GM19452 (cell line): ENCODE data around the gene PPFIA2.

Experiments
- ATAC-seq: cut with Tn5 transposase; IDR thresholded peaks from one replicate; pipeline ENCODE4 v1.9.1; 2021; ENCODE audit not compliant: unreplicated experiment

The PPFIA2 gene

DNA sequence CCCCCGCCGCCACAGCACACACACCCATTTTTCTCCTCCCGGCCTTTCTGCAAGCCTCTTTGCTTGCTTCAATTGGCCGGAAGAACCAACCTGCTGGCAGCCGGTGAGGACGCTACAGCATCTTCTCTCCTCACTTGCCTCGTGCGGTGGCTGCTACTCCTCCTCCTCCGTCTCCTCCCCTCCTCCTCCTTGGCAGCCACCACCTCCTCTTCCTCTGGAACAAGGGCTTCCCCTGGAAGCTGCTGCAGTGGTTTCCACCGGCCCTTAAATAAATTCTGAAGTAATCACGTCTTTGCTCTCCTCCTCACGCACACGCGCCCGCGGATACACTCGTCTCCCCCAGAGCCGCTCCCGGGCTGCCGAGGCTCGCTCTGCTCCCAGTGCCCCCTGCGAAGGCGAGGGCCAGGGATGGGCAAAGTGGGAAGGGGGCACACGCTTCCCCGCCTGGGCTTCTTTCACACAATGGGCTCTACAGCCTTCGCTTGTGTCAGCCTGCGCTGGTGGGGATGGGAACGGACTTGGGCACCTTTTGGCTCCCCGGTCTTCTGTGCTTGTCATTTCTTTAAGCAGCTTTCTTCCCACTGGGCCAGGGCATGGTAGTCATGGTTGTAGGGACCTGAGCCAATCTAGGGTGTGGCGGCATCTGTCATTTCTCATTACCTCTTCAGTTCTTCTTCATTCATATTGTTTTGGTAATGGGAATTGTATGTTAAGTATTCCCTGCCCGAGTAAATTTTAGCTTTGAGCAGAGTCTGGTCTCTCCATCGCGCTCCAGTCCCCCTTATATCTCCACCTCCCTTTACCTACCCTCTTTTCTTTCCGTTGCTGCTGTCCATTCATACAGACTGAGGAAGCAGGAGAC lies at the start of gene PPFIA2:
Gene PPFIA2 (minus strand): TSS at position 161 of the 862 bp plus-strand sequence.
- no peak for ATAC-seq

DNA sequence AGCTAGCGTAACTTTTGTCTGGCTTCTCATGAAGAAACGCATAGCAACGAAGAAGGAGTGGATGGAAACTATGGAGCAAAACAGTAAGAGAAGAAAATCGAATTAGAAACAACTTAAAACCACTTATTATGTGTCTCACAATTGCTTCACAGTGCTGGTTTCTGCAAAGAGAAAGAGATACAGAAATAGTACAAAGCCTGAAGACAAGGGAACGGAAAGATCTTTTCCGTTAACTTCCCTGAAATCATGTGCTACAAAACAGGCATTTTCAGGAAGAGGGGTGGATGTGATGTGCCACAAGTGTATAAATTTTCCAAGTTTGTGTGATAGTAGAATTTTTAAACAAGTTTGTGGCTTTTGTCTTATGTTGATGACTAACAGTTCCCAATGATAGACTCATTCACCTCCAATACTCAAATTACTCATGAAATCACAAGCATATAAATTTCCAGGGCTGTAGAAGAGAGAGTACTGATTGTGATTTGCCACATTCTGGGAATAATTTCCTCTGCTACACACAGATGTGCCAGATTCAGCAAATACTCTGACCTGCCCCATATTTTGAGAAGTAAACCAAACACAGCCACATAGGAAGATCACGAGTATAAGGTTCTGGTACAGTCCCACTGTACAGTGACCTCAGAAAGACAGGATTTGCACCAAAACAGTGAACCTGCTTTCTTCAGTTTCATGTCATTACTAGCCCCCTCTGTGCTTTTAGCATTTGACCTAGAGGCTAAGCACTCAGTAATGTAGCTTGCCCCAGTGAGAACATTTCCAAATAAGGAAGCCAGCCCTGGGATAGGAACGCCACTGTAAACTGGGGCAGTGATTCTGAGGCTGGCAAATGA lies 41.4 kb upstream of the PPFIA2 start:
- no peak for ATAC-seq

DNA sequence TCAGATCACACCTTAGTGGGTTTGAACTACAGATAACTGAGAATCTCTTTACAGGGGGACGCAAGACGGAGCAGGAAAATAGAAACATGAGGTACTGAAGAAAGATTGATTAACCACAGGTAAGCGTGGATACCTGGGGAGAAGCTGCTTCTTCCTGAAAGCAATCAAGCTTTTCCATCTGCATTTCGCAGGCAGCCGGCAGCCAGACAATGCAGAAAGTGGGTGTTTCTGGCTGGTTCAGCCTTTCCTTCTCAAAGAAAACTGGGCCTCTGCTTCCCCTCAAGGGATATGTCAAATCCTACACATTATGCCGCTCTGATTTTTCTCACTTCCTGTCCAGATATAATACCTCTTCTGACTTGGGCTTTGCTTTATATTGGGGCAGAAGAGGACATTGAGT lies 39.1 kb upstream of the PPFIA2 start:
- ATAC-seq: no peak

GRCh38 chr12:81797100-81797499 lies 38.0 kb upstream of the PPFIA2 start:
- ATAC-seq: no peak

GRCh38 chr12:81792666-81793065 lies 33.5 kb upstream of the PPFIA2 start:
- no peak for ATAC-seq

- ATAC-seq: no peak
These were observed 20.1 kb upstream of the PPFIA2 start for GRCh38 chr12:81779216-81779615.

GRCh38 chr12:81778719-81779118 lies 19.6 kb upstream of the PPFIA2 start:
- ATAC-seq: no peak

GRCh38 chr12:81758421-81759189 lies 545 bp downstream of the PPFIA2 start:
- ATAC-seq: no peak

DNA sequence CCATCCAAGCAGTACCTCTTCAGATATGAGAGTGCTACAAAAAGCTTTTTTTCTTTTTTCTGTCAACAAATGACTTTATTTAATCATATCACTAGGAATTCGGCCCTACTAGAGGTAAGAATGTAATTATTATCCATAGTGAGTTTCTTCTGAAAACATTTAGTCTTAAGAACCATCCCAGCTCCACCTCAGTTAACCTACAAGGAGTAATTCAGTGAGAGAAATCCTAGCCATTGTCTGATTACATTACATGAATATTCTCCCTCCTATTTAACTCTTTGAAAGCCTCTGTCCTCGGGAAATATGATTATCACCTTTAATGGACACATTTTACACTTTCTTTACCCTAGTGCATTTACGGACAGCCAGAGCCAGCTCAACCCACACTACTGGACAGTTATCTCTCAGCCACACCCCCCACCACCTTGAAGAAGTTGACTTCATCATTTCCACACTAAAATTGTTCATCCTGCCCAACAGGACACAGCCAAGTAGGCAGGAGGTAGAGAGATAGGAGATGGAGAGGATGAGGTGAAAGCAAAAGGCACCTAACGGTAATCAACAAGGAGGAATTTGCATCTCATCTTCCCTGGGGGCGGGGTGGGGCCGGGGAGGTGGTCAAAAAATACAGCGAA lies 1.3 kb downstream of the PPFIA2 start:
- ATAC-seq: no peak

DNA sequence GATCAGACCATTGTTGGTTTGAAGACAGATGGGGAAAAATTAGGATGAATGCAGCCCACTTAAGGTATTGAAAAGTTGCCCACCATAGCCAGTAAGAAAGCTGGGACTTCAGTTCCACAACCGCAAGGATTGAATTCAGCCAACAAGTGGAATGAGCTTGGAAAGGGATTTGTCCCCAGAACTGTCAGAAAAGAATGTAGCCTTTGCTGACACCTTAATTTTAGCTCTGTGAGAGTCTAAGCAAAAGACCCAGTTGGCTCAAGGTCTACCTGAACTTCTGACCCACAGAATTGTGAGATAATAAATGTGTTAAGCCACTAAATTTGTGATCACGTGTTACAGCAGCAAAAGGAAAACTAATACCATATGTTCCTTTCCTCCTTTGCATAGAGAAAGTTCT lies 29.4 kb downstream of the PPFIA2 start:
- no peak for ATAC-seq

DNA sequence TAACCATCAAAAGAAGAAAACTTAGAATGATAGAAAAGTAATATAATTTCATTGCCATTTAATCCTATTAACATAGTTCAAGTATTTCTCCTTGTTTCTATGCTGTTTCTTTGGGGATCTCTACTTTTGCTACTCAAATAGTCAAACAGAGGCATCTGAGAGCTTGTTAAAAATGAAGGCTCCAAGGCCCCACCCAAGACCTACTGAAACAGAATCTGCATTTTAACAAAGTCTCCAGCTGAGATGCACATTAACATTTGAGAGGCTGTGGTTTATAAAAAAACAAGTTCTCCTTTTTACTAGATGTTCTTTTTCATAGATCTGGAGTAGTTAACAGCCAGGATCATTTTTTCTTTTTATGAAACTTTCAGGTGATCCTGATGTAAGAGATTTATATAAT lies 31.8 kb downstream of the PPFIA2 start:
- no peak for ATAC-seq

DNA sequence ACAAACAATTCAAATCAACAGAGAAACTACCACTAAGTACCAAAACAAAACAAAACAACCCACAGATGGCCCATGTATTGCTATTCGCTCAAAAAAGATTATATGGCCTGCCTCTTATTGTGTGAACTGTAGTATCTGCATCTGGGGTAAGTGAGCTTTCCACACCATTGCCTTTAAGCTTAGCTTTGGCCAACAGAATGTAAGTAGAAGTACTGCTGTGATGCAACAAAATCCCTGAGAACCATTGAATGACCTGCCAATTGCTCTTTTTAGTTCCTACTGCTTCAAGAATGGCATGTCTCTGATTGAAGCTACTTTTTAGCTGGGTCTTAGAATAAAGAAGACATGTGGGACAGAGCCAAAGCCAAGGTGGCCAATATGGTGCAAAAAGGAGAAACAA lies 32.5 kb downstream of the PPFIA2 start:
- ATAC-seq: no peak

- ATAC-seq: no peak
These were observed 35.8 kb downstream of the PPFIA2 start for GRCh38 chr12:81723361-81723760.

DNA sequence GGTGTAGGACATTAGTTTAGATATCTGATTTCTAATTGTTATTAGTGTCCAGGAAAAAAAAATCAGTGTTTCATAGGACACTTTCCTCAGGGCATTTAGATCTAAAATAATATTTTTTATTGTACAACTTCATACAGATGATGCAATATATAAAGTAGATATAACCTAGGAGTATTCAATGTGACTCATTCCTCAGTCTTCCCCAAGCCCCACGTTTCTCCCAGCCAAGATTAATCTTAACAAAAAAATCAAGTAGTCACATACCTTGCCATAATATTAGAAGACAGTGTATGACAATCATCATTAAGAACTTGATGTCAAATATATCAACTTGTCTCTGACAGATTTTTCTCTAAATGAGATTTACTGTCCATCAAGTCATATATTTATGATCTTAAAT lies 37.1 kb downstream of the PPFIA2 start:
- ATAC-seq: no peak

DNA sequence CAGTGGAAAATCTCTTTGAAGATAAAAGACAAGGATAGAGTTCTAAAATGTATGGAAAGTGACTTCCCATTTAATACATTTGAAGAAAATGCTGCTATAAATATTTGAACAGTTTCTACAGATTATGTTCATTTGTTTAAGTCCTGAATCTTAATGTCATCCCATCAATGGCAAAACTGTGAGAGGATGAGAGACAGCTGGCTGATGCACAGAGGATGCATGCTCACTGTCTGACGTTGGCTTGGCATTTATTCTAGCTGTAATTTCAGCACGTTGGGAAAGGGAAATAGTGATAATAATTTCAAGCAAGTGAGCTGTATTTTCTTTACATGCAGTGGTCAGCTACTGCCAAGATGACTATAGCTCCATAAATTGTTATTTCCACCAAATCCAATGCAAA lies 40.5 kb downstream of the PPFIA2 start:
- ATAC-seq: no peak

- ATAC-seq: no peak
These were observed 46.6 kb downstream of the PPFIA2 start for GRCh38 chr12:81712536-81712935.

DNA sequence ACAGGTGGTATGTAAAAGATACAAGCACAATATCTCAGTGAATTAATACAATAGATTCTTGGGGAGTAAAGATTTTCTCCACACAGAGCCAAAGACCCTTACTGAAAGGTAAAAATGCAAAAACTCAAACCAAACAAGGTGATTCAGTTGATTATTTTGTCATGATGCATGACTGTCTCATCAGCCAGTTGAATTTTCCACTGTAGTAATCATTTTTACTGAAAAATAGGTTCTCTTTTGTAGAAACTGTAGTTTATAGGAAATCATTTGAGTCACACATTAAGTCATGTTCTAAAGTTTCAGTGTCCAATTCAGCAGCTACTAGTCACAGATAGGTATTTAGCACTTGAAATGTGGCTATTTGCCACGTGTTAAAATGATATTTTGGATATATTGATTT lies 53.6 kb downstream of the PPFIA2 start:
- ATAC-seq: no peak

DNA sequence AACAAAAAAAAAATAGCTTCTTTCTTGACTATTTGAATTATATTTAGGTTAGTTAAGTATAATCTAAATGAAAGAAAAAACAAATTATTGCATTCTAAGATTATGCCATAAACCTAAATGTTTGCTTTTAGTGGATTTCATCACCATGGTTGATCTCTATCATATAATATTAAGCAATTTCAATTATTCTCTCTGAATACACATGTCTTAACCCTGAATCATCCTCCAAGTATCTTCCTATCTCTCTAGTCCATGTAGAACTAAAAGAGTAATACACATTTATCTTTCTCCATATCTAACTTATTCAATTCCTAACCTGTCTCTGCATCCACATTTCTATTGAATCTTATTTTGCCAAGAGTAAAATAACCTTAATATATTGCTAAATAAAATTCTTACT lies 59.6 kb downstream of the PPFIA2 start:
- ATAC-seq: no peak

GRCh38 chr12:81692008-81692407 lies 67.1 kb downstream of the PPFIA2 start:
- ATAC-seq: no peak

DNA sequence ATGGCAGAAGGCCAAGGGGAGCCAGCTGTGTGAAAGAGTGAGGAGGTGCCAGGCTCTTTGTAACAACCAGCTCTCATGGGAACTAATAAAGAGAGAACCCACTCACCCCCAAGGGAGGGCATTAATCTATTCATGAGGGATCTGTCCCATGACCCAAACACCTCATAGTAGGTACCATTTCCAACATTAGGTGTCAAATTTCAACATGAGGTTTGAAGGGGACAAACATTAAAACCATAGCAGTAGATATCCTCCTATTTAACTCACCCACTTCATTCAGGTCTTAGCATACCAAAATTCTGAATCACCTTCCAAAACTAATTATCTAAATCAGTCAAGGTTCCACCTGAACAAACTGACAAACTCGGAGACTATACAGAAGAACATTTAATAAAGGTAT lies 75.3 kb downstream of the PPFIA2 start:
- ATAC-seq: no peak

- no peak for ATAC-seq
These were observed 79.5 kb downstream of the PPFIA2 start for GRCh38 chr12:81679614-81680013.
